Cardiac muscle cell (in vitro differentiated cells and primary cell): ENCODE results near the gene SMAD3. TPM values are rescaled to one million over a fixed set of nuclear protein-coding genes. Genes with fewer than 3 reads are reported as not detected.
"Not testable (repeated sequence)": the region's sequence is repeated elsewhere in the genome, so short reads cannot be mapped to it uniquely, and the experiment has no call there.

Source experiments
- DNase-seq, 2 donors: peaks; one replicate each; pipeline versions ENCODE4 v3.0.0 to v3.0.0-alpha.2; 2010 to 2017; ENCODE audit warnings: low read depth in 1 of 2, low spot score in 1 of 2
- H3K27ac ChIP-seq: fragments of 200-600 bp; sonication (generic); 2 replicates; pipeline ENCODE4 v1.5.1; 2016
- H3K27me3 ChIP-seq: fragments of 200-600 bp; sonication (generic); 2 replicates; pipeline ENCODE4 v1.6.0; 2016; ENCODE audit warnings: control low read depth
- H3K36me3 ChIP-seq: fragments of 200-600 bp; sonication (generic); 2 replicates; pipeline ENCODE4 v1.5.1; 2016; ENCODE audit warnings: control low read depth
- H3K4me1 ChIP-seq: fragments of 200-600 bp; sonication (generic); 2 replicates; pipeline ENCODE4 v1.8.1; 2017; ENCODE audit warnings: low read depth, mild to moderate bottlenecking, mixed run types
- H3K4me3 ChIP-seq: fragments of 200-600 bp; sonication (generic); 2 replicates; pipeline ENCODE4 v1.5.1; 2016; ENCODE audit warnings: mild to moderate bottlenecking
- H3K9me3 ChIP-seq: fragments of 200-600 bp; sonication (generic); 2 replicates; pipeline ENCODE4 v1.5.1; 2017; ENCODE audit warnings: low read depth, mild to moderate bottlenecking, control low read depth
- CTCF ChIP-seq: IDR thresholded peaks from 2 replicates; pipeline ENCODE4 v1.5.1; 2012; ENCODE audit warnings: low read depth, mild to moderate bottlenecking, low read length
- polyA plus RNA-seq: library from polyadenylated mRNA; unstranded; fragments of >200 nt; fragmentation: Nextera tagmentation; extraction: Ambion mirVana; gene quantifications from 2 replicates; pipeline ENCODE4 v1.2.1, GENCODE V29; 2016
- total RNA-seq: library from RNA; depleted of rRNA; stranded (reverse); fragments of >200 nt; gene quantifications from 2 replicates; pipeline ENCODE4 v1.2.3, GENCODE V29; 2016

The SMAD3 gene
- total and polyA plus RNA-seq, 2 experiments from 2014 or later = 16.3 to 29.2 TPM

GRCh38 chr15:67149068-67149772, 83.8 kb downstream of the SMAD3 start:
- H3K4me1 ChIP-seq = peaks cover 55% of the 10 kb centered on the region
- no peaks in the 10 kb centered on the region for H3K9me3 ChIP-seq
- no peak for DNase-seq
- no peak overlapping the region for H3K4me3 ChIP-seq
- no peak for TF ChIP-seq CTCF
- no peaks in the 10 kb centered on the region for H3K36me3 ChIP-seq
- no peak overlapping the region for H3K27ac ChIP-seq
- no peaks in the 10 kb centered on the region for H3K27me3 ChIP-seq

- no peak for TF ChIP-seq CTCF
- Histone ChIP-seq H3K4me3 (no peak overlapping the region), H3K27ac (no peak overlapping the region), H3K4me1 (peaks cover 50% of the 10 kb centered on the region), H3K36me3 (no peaks in the 10 kb centered on the region), H3K27me3 (no peaks in the 10 kb centered on the region), H3K9me3 (no peaks in the 10 kb centered on the region)
- no peak for DNase-seq
These were observed 84.3 kb downstream of the SMAD3 start for GRCh38 chr15:67149773-67150022.

- Histone ChIP-seq H3K9me3 (no peaks in the 10 kb centered on the region), H3K4me1 (peaks cover 47% of the 10 kb centered on the region), H3K27ac (peak overlapping the region; percentile 46), H3K36me3 (no peaks in the 10 kb centered on the region), H3K4me3 (no peak overlapping the region), H3K27me3 (no peaks in the 10 kb centered on the region)
- peak in 1 of 2 donors; percentile 98 for DNase-seq
- no peak for TF ChIP-seq CTCF
These were observed 84.8 kb downstream of the SMAD3 start for GRCh38 chr15:67150023-67150860.

- Histone ChIP-seq H3K4me3 (no peak overlapping the region), H3K4me1 (peaks cover 30% of the 10 kb centered on the region), H3K27ac (no peak overlapping the region), H3K36me3 (no peaks in the 10 kb centered on the region), H3K27me3 (no peaks in the 10 kb centered on the region), H3K9me3 (no peaks in the 10 kb centered on the region)
- DNase-seq = no peak
- no peak for TF ChIP-seq CTCF
These were observed 87.0 kb downstream of the SMAD3 start for GRCh38 chr15:67152429-67152828.

GRCh38 chr15:67153044-67153443, 87.6 kb downstream of the SMAD3 start:
- not testable (repeated sequence) for H3K36me3 ChIP-seq, DNase-seq, H3K9me3 ChIP-seq, H3K27me3 ChIP-seq, H3K27ac ChIP-seq, H3K4me3 ChIP-seq
- H3K4me1 ChIP-seq = peaks cover 25% of the 10 kb centered on the region

- Histone ChIP-seq H3K27me3 (no peaks in the 10 kb centered on the region), H3K27ac (no peak overlapping the region), H3K4me1 (peaks cover 13% of the 10 kb centered on the region)
These were observed 88.8 kb downstream of the SMAD3 start for GRCh38 chr15:67154249-67154648.

More at GRCh38 chr15:67154249-67154648, 88.8 kb downstream of the SMAD3 start:
- no peak overlapping the region for H3K4me3 ChIP-seq
- H3K9me3 ChIP-seq = no peaks in the 10 kb centered on the region
- no peak for TF ChIP-seq CTCF
- DNase-seq = no peak
- H3K36me3 ChIP-seq = no peaks in the 10 kb centered on the region
